Measurements from ENCODE around the gene CDKN2B-AS1. TPM values are rescaled to one million over a fixed set of nuclear protein-coding genes. Genes with fewer than 3 reads are reported as not detected.

CDKN2B-AS1 gene
- polyA plus RNA-seq, 1 donor from 2014 or later = not detected

- no peak for TF ChIP-seq TAF1 (IDR thresholded peaks at IDR 0.05; ENCODE audit: low read depth)
- TF ChIP-seq SMC3 (conservative IDR thresholded peaks at IDR 0.05; ENCODE audit: poor library complexity) = no peak
- no peaks in the 10 kb centered on the region for H3K9me2 ChIP-seq (ENCODE audit: insufficient read depth, low read length)
- no peak overlapping the region for H3K27ac ChIP-seq (ENCODE audit: low read length)
- H3K9ac ChIP-seq (ENCODE audit: low read length) = no peak overlapping the region
- no peaks in the 10 kb centered on the region for H3F3A ChIP-seq (ENCODE audit: insufficient read depth, low read length, poor library complexity, severe bottlenecking)
- no peak overlapping the region for H2AFZ ChIP-seq (ENCODE audit: low read depth, low read length)
- H3K4me3 ChIP-seq (ENCODE audit: low read length) = peak overlapping the region; percentile 66
- peaks cover 88% of the 10 kb centered on the region for H3K27me3 ChIP-seq (ENCODE audit: insufficient read depth, low read depth, low read length)
- H3K4me2 ChIP-seq (ENCODE audit: low read length) = no peak overlapping the region
- no peaks in the 10 kb centered on the region for H3K9me3 ChIP-seq (ENCODE audit: low read length)
- no peaks in the 10 kb centered on the region for H4K20me1 ChIP-seq (ENCODE audit: insufficient read depth)
- H3K79me2 ChIP-seq (replicated peaks; ENCODE audit: insufficient read depth, low read length) = no peaks in the 10 kb centered on the region
- H3K36me3 ChIP-seq (ENCODE audit: insufficient read depth, low read length) = no peaks in the 10 kb centered on the region
These were observed 14.9 kb downstream of the CDKN2B-AS1 start for GRCh38 chr9:22009506-22009867.

- H3K4me2 ChIP-seq (ENCODE audit: low read length) = no peak overlapping the region
- no peaks in the 10 kb centered on the region for H4K20me1 ChIP-seq (ENCODE audit: insufficient read depth)
- no peak overlapping the region for H3K4me3 ChIP-seq (ENCODE audit: low read length)
- no peaks in the 10 kb centered on the region for H3K9me3 ChIP-seq (ENCODE audit: low read length)
- peaks cover 73% of the 10 kb centered on the region for H3K27me3 ChIP-seq (ENCODE audit: insufficient read depth, low read depth, low read length)
- H3K36me3 ChIP-seq (ENCODE audit: insufficient read depth, low read length) = no peaks in the 10 kb centered on the region
- no peak overlapping the region for H3K9ac ChIP-seq (ENCODE audit: low read length)
- no peak for TF ChIP-seq MXI1 (conservative IDR thresholded peaks at IDR 0.05; ENCODE audit: poor library complexity, severe bottlenecking)
- TF ChIP-seq, protein P1, sequence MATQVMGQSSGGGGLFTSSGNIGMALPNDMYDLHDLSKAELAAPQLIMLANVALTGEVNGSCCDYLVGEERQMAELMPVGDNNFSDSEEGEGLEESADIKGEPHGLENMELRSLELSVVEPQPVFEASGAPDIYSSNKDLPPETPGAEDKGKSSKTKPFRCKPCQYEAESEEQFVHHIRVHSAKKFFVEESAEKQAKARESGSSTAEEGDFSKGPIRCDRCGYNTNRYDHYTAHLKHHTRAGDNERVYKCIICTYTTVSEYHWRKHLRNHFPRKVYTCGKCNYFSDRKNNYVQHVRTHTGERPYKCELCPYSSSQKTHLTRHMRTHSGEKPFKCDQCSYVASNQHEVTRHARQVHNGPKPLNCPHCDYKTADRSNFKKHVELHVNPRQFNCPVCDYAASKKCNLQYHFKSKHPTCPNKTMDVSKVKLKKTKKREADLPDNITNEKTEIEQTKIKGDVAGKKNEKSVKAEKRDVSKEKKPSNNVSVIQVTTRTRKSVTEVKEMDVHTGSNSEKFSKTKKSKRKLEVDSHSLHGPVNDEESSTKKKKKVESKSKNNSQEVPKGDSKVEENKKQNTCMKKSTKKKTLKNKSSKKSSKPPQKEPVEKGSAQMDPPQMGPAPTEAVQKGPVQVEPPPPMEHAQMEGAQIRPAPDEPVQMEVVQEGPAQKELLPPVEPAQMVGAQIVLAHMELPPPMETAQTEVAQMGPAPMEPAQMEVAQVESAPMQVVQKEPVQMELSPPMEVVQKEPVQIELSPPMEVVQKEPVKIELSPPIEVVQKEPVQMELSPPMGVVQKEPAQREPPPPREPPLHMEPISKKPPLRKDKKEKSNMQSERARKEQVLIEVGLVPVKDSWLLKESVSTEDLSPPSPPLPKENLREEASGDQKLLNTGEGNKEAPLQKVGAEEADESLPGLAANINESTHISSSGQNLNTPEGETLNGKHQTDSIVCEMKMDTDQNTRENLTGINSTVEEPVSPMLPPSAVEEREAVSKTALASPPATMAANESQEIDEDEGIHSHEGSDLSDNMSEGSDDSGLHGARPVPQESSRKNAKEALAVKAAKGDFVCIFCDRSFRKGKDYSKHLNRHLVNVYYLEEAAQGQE (IDR thresholded peaks at IDR 0.05; ENCODE audit: borderline replicate concordance) = peak; percentile 76
- no peaks in the 10 kb centered on the region for H3F3A ChIP-seq (ENCODE audit: insufficient read depth, low read length, poor library complexity, severe bottlenecking)
- H3K27ac ChIP-seq (ENCODE audit: low read length) = no peak overlapping the region
- H2AFZ ChIP-seq (ENCODE audit: low read depth, low read length) = no peak overlapping the region
- no peaks in the 10 kb centered on the region for H3K9me2 ChIP-seq (ENCODE audit: insufficient read depth, low read length)
- no peaks in the 10 kb centered on the region for H3K79me2 ChIP-seq (replicated peaks; ENCODE audit: insufficient read depth, low read length)
These were observed 16.5 kb downstream of the CDKN2B-AS1 start for GRCh38 chr9:22010866-22011625.

DNA sequence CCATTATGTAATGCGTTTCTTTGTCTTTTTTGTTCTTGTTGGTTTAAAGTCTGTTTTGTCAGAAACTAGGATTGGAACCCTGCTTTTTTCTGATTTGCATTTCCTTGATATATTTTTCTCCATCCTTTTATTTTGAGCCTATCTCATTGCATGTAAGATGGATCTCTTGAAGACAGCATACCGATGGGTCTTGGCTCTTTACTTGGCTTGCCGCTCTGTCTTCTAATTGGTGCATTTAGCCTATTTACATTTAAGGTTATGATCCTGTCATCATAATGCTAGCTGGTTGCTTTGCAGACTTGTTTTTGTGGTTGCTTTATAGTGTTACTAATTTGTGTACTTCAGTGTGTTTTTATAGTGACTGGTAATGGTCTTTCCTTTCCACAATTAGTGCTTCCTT lies 27.8 kb downstream of the CDKN2B-AS1 start:
- Histone ChIP-seq H4K20me1 (ENCODE audit: insufficient read depth) (no peaks in the 10 kb centered on the region), H3K9me3 (ENCODE audit: low read length) (no peaks in the 10 kb centered on the region), H3K4me2 (ENCODE audit: low read length) (no peak overlapping the region), H3K4me3 (ENCODE audit: low read length) (no peak overlapping the region), H3K27ac (ENCODE audit: low read length) (no peak overlapping the region), H2AFZ (ENCODE audit: low read depth, low read length) (no peak overlapping the region), H3K9ac (ENCODE audit: low read length) (no peak overlapping the region), H3K79me2 (replicated peaks; ENCODE audit: insufficient read depth, low read length) (no peaks in the 10 kb centered on the region), H3K27me3 (ENCODE audit: insufficient read depth, low read depth, low read length) (no peaks in the 10 kb centered on the region), H3F3A (ENCODE audit: insufficient read depth, low read length, poor library complexity, severe bottlenecking) (no peaks in the 10 kb centered on the region), H3K36me3 (ENCODE audit: insufficient read depth, low read length) (no peaks in the 10 kb centered on the region), H3K9me2 (ENCODE audit: insufficient read depth, low read length) (no peaks in the 10 kb centered on the region)
- TF ChIP-seq CTCF (IDR thresholded peaks at IDR 0.05; ENCODE audit: poor library complexity, severe bottlenecking) (no peak), POLR2AphosphoS5 (IDR thresholded peaks at IDR 0.05) (no peak), EZH2 (IDR thresholded peaks at IDR 0.05; ENCODE audit: borderline replicate concordance, insufficient read depth, low read length, poor library complexity, severe bottlenecking) (no peak), TAF1 (IDR thresholded peaks at IDR 0.05; ENCODE audit: low read depth) (no peak), MXI1 (conservative IDR thresholded peaks at IDR 0.05; ENCODE audit: poor library complexity, severe bottlenecking) (no peak), EP300 (conservative IDR thresholded peaks at IDR 0.05; ENCODE audit: poor library complexity, severe bottlenecking) (no peak), RAD21 (conservative IDR thresholded peaks at IDR 0.05) (no peak), SMC3 (conservative IDR thresholded peaks at IDR 0.05; ENCODE audit: poor library complexity) (no peak)
- TF ChIP-seq, protein P1 (IDR thresholded peaks at IDR 0.05; ENCODE audit: borderline replicate concordance) = no peak

Data from neural cell (in vitro differentiated cells).